GM06990 (cell line): Measurements from ENCODE around the gene ASIP.
A peak's percentile ranks its signal among the peaks of the same experiment; 100 is the strongest.

ENCODE experiments used
- DNase-seq: peaks from one replicate; pipeline ENCODE4 v3.0.0-alpha.2; 2011; ENCODE audit not compliant: insufficient read length; ENCODE audit errors: extremely low read depth
- H3K27me3 ChIP-seq: replicated peaks from 2 replicates; pipeline ENCODE4 v1.6.0; 2011; ENCODE audit warnings: low read length; ENCODE audit not compliant: control insufficient read depth, insufficient read depth
- H3K36me3 ChIP-seq: 2 replicates; pipeline ENCODE4 v1.5.1; 2011; ENCODE audit warnings: low read length; ENCODE audit not compliant: control insufficient read depth, insufficient read depth
- H3K4me3 ChIP-seq: replicated peaks from 2 replicates; pipeline ENCODE4 v1.5.1; 2011; ENCODE audit warnings: low read depth, mild to moderate bottlenecking, control low read depth, low read length
- CTCF ChIP-seq: IDR thresholded peaks from 2 replicates; pipeline ENCODE4 v1.5.1; 2011; ENCODE audit warnings: low read length, control low read depth, mild to moderate bottlenecking, inconsistent platforms; ENCODE audit not compliant: insufficient read depth, poor library complexity, severe bottlenecking

ASIP gene

DNA sequence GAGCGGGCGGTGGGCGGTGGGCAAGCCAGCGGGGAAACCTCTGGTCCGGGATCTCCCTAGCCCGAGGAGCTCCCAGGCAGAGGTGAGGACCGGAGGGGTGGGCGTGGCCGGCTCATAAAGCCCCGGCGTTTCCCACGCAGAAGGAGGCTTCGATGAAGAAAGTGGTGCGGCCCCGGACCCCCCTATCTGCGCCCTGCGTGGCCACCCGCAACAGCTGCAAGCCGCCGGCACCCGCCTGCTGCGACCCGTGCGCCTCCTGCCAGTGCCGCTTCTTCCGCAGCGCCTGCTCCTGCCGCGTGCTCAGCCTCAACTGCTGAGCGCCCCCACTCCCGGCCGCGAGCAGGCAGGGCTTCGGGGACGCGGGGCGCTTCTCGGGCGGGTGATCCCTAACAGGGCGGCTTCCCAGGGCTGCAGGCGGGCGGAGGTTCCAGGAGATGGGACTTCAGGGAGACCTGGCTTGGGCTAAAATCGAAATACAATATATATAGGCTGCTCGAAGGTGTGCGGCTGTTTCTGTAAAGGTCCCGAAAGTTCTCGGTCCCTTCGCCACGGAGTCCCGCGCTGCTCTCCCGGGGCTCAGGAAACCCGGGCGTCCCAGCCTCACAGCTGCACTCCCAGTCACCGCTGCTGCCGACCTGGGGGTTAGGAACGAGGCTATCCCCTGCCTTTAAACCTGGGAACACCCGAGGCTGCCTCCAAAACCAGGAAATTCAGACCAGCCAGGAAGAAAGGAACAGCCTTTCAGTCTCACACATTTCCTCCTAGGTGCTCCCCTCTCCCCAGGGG lies 27.8 kb downstream of the ASIP start:
- H3K36me3 ChIP-seq: no peaks in the 10 kb centered on the region; the same call in 1 of the 2 replicates
- TF ChIP-seq CTCF: no peak
- H3K4me3 ChIP-seq: peak overlapping the region; percentile 27
- H3K27me3 ChIP-seq: no peaks in the 10 kb centered on the region
- peak; percentile 26 for DNase-seq

GRCh38 chr20:34269996-34270627 lies 28.9 kb downstream of the ASIP start:
- H3K36me3 ChIP-seq: peaks cover 2% of the 10 kb centered on the region
- no peak for DNase-seq
- no peak overlapping the region for H3K4me3 ChIP-seq
- no peaks in the 10 kb centered on the region for H3K27me3 ChIP-seq
- no peak for TF ChIP-seq CTCF

- H3K27me3 ChIP-seq: no peaks in the 10 kb centered on the region
- H3K36me3 ChIP-seq: peaks cover 9% of the 10 kb centered on the region
- DNase-seq: no peak
- H3K4me3 ChIP-seq: no peak overlapping the region
- no peak for TF ChIP-seq CTCF
These were observed 30.7 kb downstream of the ASIP start for GRCh38 chr20:34271956-34272355.

DNA sequence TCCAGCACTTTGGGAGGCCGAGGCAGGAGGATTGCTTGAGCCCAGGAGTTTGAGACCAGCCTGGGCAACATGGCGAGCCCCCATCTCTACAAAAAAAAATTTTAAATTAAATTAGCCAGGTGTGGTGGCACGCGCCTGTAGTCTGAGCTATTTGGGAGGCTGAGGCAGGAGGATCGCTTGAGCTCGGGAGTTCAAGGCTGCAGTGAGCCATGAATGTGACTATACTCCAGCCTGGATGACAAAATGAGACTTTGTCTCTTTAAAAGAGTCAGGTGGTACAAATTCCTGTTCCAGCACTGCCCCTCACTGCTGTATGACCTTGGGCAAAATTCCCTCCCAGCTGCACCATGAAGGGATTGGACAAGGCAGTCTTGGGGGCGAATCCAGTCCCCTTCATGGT lies 33.5 kb downstream of the ASIP start:
- Histone ChIP-seq H3K4me3 (no peak overlapping the region), H3K27me3 (no peaks in the 10 kb centered on the region), H3K36me3 (peaks cover 13% of the 10 kb centered on the region)
- TF ChIP-seq CTCF: no peak
- no peak for DNase-seq

GRCh38 chr20:34281177-34281576 lies 40.0 kb downstream of the ASIP start:
- no peak for DNase-seq
- Histone ChIP-seq H3K36me3 (peaks cover 33% of the 10 kb centered on the region), H3K27me3 (no peaks in the 10 kb centered on the region), H3K4me3 (no peak overlapping the region)
- no peak for TF ChIP-seq CTCF
